ENCODE data around the gene FBXW11.

DNA sequence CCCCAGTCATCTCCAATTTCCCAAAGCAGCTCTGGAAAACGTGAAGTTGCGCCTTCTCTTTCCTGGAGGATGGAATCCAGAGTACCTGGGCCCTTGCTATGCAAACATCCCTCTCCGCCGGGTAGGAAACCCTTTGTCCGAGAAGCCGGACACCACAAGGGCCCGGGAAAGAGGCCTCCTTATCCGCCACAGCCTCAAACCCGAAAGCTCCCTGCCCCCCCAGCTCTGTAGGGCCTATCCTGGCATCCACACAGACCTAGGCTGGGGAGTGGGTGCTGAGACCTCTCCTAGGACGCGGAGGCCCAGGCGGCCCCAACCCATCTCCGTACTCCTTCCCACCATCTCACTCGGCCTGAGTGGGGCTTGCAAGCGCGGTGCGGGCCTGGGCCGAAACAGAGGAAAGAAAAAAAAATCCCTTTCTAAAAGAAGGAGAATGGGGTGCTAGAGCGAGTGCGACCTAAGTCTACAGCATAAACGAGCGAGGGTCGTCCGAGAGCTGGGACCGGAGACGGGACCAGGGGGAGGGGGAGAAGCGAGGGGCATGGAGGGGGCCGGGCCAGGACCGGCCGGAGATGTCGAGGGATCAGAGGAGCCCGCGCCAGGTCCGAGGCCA, 624 bp downstream of the FBXW11 start:
- TF ChIP-seq, protein P1, sequence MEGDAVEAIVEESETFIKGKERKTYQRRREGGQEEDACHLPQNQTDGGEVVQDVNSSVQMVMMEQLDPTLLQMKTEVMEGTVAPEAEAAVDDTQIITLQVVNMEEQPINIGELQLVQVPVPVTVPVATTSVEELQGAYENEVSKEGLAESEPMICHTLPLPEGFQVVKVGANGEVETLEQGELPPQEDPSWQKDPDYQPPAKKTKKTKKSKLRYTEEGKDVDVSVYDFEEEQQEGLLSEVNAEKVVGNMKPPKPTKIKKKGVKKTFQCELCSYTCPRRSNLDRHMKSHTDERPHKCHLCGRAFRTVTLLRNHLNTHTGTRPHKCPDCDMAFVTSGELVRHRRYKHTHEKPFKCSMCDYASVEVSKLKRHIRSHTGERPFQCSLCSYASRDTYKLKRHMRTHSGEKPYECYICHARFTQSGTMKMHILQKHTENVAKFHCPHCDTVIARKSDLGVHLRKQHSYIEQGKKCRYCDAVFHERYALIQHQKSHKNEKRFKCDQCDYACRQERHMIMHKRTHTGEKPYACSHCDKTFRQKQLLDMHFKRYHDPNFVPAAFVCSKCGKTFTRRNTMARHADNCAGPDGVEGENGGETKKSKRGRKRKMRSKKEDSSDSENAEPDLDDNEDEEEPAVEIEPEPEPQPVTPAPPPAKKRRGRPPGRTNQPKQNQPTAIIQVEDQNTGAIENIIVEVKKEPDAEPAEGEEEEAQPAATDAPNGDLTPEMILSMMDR (IDR thresholded peaks at IDR 0.05): no peak
- TF ChIP-seq ZFX (IDR thresholded peaks at IDR 0.05; ENCODE audit: borderline replicate concordance): no peak
